Stimulated activated CD4-positive, alpha-beta T cell treated with anti-CD3 and anti-CD28 coated beads, Interleukin-15, amount 100 ng/mL, for 1 hour (primary cell): ENCODE results near the gene SYTL3.
"Not testable (repeated sequence)": the region's sequence is repeated elsewhere in the genome, so short reads cannot be mapped to it uniquely, and the experiment has no call there.

Experiments
- DNase-seq, 2 donors: peaks; one replicate each; pipeline ENCODE4 v3.0.0-alpha.2; 2020; ENCODE audit warnings: low read depth in 1 of 2, low spot score in 1 of 2

SYTL3 gene

DNA sequence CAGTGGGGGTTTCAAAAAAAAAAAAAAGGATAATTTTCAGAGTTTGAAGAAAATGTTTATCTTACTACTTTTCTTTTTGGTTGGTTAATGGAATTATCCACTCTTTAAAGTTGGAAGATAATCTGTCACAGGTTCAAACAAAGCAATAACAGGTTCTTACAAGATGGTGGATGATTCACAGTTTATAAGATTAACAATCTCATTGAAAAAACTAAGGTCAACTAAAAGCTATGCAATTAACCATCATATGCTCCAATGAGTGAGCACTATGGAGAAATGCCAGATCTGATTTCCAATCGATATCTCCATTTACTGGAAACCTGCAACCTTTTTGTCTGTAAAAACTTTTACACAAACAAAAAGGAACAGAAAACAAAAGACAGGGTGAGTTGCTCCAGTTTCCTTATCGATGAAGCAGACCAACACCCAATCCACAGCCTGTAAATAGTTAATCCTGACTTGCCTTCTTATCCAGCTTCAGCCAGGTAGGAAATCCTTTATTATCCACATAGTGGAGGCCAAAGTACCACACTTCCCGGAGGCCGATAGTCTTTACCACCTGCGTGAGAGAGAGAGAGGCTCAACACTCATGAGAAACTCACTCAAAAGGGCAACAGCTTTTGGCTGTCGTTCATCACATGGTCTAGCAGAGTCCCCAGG, 136.9 kb downstream of the SYTL3 start:
- no peak for DNase-seq

DNA sequence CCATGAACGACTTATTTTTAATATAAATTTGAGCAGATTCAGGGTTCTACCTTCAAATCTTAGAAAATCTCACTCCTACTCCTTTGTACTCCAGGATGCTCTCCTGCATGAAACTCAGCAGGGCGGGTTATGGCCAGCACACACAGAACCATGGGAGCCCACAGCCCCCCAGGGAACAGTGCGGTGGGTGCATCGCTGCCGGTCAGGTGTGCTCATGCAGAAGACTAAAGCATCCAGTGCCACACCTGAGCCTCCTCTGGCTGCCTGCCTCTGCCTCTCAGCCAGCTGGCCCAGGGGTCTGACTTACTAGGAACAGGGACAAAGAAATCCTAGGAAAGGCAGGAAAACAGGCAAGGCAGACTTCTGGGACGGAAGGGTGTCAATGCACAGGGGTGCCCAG, 137.5 kb downstream of the SYTL3 start:
- DNase-seq, result no peak

DNA sequence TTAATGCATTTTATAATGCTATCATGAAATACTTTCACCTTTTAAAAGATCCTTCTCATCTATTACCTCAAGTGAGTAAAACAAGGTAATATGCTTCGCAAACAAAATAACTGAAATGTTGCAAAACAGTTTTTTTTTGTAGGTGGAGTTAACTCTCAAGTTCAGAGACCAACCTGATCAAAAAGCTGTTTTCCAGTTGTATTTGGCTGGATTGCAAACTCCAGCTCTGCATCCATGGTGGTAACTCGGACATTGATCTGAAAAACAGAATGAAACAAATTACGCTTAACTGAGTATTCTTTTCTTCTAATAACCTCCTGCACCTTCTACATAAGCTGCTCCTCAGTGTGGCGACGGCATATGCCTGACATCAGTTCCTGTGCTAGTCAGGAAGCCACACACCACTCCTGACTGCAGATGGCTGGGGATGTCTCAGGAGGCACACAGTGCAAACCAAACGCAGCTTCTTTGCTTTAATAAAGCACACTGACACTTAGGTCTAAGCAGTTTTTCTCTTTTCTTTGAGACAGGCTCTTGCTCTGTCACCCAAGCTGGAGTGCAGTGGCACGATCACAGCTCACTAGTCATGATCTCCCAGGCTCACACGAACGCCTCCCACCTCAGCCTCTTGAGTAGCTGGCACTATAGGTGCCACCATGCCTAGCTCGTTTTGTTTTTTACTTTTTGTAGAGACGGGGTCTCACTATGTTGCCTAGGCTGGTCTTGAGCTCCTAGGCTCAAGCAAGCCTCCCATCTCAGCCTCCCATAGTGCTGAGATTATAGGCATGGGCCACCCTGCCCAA, 139.5 kb downstream of the SYTL3 start:
- DNase-seq, result no peak

DNA sequence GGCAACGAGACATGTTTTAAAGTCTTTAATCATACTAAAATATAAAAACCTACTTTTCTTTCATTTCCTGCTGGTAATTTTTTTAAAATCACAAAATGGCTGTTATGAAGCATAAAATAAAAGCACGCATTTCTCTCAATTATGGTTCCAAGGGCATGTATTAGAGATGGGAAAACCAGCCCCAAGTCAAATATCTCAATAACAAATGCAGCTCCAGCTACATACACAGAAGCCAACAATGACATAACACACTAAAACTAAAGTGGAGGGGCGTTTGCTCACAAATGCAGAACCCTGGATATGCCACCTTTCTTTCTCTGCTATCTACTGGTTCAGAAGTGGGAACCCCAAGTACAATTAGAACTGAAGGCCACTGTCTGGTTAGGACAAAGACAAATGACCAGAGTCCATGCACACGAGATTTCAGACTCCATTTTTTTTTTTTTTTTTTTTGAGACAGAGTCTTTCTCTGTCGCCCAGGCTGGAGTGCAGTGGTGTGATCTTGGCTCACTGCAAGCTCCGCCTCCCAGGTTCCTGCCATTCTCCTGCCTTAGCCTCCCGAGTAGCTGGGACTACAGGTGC, 141.5 kb downstream of the SYTL3 start:
- no peak for DNase-seq

DNA sequence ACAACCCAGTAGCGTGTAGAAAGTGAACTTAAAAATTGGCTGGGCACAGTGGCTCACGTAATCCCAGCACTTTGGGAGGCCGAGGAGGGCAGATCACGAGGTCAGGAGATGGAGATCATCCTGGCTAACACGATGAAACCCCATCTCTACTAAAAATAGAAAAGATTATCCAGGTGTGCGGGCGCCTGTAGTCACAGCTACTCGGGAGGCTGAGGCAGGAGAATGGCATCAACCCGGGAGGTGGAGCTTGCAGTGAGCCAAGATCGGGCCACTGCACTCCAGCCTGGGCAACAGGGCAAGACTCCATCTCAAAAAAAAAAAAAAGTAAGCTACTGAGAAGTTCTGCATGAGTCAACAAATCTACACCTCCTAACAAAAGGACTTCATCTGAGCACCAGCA, 142.7 kb downstream of the SYTL3 start:
- not testable (repeated sequence) for DNase-seq

- DNase-seq, result no peak
Observed at GRCh38 chr6:158793432-158793831, 143.6 kb downstream of the SYTL3 start.

GRCh38 chr6:158795516-158795915, 145.7 kb downstream of the SYTL3 start:
- DNase-seq, result no peak

GRCh38 chr6:158796353-158796752, 146.5 kb downstream of the SYTL3 start:
- no peak for DNase-seq

GRCh38 chr6:158797331-158798310, 147.8 kb downstream of the SYTL3 start:
- DNase-seq, result no peak

DNA sequence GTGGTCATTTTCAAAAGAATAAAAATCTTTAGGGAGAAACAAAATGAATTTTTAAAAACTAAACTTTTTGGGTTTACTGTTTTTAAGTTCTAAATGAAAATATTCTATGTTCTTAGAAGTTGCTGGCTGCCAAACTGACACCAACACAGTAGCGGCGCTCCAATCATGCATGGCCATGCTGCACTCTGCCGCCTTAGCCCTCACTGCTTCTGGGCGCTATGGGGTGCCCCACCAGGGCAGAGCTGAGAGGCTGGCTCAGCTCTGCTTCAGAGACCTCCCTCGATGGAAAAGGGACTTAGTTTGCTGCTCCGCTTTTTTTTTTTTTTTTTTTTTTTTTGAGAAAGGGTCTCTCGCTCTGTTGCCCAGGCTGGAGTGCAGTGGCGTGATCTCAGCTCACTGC, 148.5 kb downstream of the SYTL3 start:
- DNase-seq, result no peak

- no peak for DNase-seq
Observed at GRCh38 chr6:158799051-158799792, 149.4 kb downstream of the SYTL3 start.

- DNase-seq, result no peak
Observed at GRCh38 chr6:158801655-158802294, 151.9 kb downstream of the SYTL3 start.

DNA sequence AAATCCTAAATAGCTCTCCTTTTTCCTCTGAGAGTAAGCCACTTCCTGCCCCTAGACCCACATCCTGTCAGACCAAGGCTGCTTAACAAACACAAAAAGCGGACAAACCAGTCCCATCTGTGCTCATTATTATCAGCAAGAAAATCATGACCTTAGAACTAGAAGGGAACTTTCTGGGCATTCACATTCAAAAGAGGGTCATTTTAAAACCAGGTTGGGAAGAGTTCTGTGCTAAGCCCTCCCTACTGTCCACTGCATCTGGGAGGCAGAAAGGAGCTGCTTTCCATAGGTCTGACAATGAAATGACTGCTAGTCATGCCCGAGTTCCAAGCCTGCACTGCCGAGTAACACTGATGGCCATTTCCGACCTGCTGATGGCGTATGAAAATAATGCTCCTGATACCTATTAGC, 153.9 kb downstream of the SYTL3 start:
- DNase-seq, result no peak

DNA sequence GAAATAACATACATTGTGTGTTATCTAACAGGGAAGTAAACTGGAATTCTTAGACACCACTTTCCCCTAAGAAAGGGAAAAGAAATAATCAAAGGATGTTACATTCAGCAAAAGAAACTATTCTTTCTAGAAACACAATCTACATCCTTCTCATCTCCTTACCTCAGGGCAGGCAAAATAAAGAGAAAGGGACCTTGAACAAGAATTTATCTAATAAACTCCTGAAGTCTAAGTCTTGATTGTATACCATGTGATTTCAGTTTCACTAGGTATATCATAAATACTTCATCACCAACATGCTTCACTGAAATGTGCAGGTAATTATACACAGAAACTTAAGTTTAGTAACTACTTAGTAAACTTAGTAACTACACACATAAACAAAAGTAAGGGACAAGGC, 154.4 kb downstream of the SYTL3 start:
- no peak for DNase-seq

DNA sequence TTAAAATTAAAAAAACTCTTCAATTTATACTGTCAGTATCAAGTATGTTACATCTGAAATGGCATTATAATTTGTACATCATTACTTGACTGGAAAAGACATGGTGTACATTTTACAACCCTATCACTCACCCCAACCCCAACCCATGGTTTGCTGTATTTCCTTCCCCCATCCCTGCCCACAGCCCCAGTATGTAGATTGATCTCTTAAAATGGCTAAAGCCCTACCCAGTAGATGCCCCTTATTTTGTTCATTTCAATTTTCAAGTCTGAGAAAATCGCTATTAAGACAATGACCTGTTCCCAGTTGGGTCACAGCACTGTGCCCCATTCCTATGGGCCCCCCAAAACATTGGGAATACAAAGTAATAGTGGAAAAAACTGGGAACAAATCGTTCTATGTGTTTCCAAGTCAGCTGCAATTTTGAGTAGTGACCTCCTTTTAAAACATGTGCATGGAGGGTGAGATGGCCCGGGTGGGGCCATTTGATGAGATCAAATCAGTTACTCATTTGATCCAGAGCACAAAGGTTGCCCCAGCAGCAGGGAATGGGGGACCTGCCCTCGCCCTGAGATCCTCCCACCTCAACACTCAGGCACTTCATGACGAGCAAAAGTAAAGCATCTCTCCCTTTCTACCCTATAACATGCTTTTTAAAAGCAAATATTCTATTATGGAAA, 156.0 kb downstream of the SYTL3 start:
- no peak for DNase-seq

GRCh38 chr6:158807515-158808441, 157.9 kb downstream of the SYTL3 start:
- DNase-seq, result no peak

DNA sequence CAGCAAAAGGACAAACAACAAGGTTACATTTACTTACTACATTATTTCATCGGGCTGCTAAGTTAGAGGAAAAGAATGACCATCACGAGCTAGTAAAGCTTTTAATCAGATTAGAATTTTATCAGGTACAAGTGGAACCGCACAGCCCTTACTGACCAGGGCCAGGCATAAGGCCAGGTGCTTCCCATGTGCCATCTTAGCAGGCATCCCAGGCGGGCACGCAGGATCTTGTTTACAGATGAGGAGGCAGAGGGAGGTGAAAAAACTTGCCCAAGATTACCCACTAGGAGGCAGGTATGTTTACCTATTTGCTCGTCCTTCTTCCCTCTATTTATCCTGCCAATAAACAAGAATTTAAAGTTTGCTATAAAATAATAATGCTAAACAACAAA, 158.6 kb downstream of the SYTL3 start:
- DNase-seq, result no peak

GRCh38 chr6:158808941-158809678, 159.3 kb downstream of the SYTL3 start:
- no peak for DNase-seq
